Cardiac fibroblast (primary cell): ENCODE measurements around the gene FAM107B.

Experiments used
- DNase-seq, 2 donors: peaks; one replicate each; pipeline versions ENCODE4 v3.0.0 to v3.0.0-alpha.2; 2010; ENCODE audit warnings: low read depth in 2 of 2
- H3K4me3 ChIP-seq, 2 donors: replicated peaks in 1 of 2; 1 replicate in 1 of 2; 2 replicates in 1 of 2; pipeline ENCODE4 v1.5.1; 2011; ENCODE audit warnings: low read depth in 2 of 2, low read length in 2 of 2, mild to moderate bottlenecking in 2 of 2, moderate library complexity in 1 of 2
- CTCF ChIP-seq: IDR thresholded peaks from one replicate; pipeline ENCODE4 v1.5.1; 2011; ENCODE audit warnings: low read depth, mild to moderate bottlenecking, low read length, inconsistent platforms

The FAM107B gene

DNA sequence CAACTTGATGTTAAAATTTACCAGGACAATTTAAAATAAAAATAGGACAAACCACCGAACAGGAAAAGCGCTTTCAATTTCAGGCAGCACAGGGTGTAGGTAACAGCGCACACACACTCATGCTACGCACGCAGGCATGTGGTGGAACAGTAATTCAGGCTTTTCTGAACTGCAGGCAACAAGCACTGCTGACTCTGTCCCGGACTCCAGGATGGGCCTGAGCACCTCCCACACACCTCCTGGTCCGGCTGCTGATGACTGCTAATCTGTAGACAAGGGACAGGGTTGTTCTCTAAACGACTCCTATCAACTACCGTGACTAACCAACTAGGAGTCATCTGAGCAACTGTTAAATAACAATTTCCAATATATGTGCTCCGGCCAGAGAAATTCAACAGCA, 251.4 kb downstream of the FAM107B start:
- DNase-seq: no peak
- no peak for TF ChIP-seq CTCF
- H3K4me3 ChIP-seq: no peak overlapping the region

DNA sequence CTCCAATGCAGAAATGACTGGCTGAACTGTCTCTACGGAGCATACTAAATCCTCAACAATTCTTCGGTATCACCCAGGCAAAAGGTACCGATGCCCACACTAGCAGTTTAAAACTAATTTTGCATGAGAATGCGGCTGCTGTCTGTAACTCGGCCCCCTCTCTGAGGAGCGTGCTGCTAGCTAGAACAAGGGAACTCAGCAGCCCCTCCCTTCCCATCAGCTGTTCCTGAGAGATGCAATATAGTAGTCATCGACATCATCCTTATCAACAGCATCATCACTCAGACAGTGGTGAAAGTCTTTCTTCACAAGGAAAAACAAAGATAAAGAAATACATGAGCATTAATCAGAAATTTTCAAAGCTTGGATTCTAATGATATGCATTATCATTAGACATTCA, 254.9 kb downstream of the FAM107B start:
- no peak overlapping the region for H3K4me3 ChIP-seq
- DNase-seq: no peak
- no peak for TF ChIP-seq CTCF

GRCh38 chr10:14518149-14518548, 256.5 kb downstream of the FAM107B start:
- no peak overlapping the region for H3K4me3 ChIP-seq
- no peak for DNase-seq
- TF ChIP-seq CTCF: no peak

DNA sequence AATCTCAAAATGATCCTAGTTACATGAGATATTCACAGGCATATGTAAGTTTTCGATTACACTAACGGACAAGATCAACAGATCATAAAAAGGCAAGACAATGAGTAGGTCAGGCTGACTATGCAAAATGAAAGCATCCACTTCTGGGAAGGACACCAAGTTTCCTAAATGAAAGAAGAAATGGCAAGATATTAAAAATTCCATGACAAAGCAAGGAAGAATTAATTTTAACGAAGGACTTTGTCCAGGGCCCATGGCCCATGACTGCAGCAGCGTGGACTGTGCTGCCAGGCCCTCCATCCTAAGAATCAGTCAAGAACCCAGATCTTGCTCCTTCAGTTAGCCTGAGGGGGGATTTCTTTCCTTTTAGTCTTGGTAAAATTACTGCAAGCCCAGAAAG, 261.6 kb downstream of the FAM107B start:
- TF ChIP-seq CTCF: no peak
- no peak overlapping the region for H3K4me3 ChIP-seq
- DNase-seq: no peak

GRCh38 chr10:14510346-14510745, 264.4 kb downstream of the FAM107B start:
- H3K4me3 ChIP-seq: no peak overlapping the region
- no peak for DNase-seq
- no peak for TF ChIP-seq CTCF

DNA sequence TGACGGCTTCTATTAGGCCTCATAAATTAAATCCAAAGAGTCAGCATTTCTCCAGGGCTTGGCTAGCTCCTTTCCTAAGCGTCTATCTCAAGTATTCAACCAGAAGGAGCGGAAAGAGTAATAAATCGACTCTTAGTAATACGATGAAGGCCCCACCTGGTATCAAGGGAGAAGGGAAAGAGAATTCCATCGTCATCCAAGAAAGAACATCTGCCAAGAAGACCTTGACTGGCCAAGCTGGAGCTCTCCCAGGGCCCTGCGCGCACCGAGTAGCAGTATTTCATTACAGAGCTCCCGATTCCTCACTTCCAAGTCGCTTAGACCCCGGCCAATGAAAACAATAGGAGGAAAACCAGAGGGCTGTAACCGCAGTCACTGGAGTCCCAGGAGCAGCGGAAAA, 266.0 kb downstream of the FAM107B start:
- no peak for TF ChIP-seq CTCF
- no peak overlapping the region for H3K4me3 ChIP-seq
- no peak for DNase-seq

GRCh38 chr10:14507781-14508180, 266.9 kb downstream of the FAM107B start:
- DNase-seq: no peak
- no peak for TF ChIP-seq CTCF

More at GRCh38 chr10:14507781-14508180, 266.9 kb downstream of the FAM107B start:
- no peak overlapping the region for H3K4me3 ChIP-seq
